ENCODE results near the gene SNN.
A peak's percentile ranks its signal among the peaks of the same experiment; 100 is the strongest.

SNN gene

GRCh38 chr16:11635113-11635652 is 33.1 kb upstream of the SNN start:
- DNase-seq (ENCODE audit: low spot score) = no peak

- no peak for DNase-seq (ENCODE audit: low spot score)
These were observed 32.5 kb upstream of the SNN start for GRCh38 chr16:11635679-11636171.

GRCh38 chr16:11636172-11636721 is 32.0 kb upstream of the SNN start:
- DNase-seq (ENCODE audit: low spot score) = peak; percentile 65

- no peak for DNase-seq (ENCODE audit: low spot score)
These were observed 30.9 kb upstream of the SNN start for GRCh38 chr16:11637320-11637719.

- no peak for DNase-seq (ENCODE audit: low spot score)
These were observed 30.1 kb upstream of the SNN start for GRCh38 chr16:11638140-11638539.

- DNase-seq (ENCODE audit: low spot score) = no peak
These were observed 29.2 kb upstream of the SNN start for GRCh38 chr16:11639008-11639562.

GRCh38 chr16:11639925-11640899 is 28.0 kb upstream of the SNN start:
- peak; percentile 57 for DNase-seq (ENCODE audit: low spot score)

- no peak for DNase-seq (ENCODE audit: low spot score)
These were observed 27.1 kb upstream of the SNN start for GRCh38 chr16:11640987-11641817.

- DNase-seq (ENCODE audit: low spot score) = no peak
These were observed 25.5 kb upstream of the SNN start for GRCh38 chr16:11642765-11643116.

- DNase-seq (ENCODE audit: low spot score) = no peak
These were observed 19.0 kb upstream of the SNN start for GRCh38 chr16:11649276-11649675.

- peak; percentile 2 for DNase-seq (ENCODE audit: low spot score)
These were observed 17.3 kb upstream of the SNN start for GRCh38 chr16:11650641-11651591.

GRCh38 chr16:11651796-11652195 is 16.5 kb upstream of the SNN start:
- DNase-seq (ENCODE audit: low spot score) = no peak

GRCh38 chr16:11655655-11656054 is 12.6 kb upstream of the SNN start:
- DNase-seq (ENCODE audit: low spot score) = peak; percentile 2

GRCh38 chr16:11657556-11657955 is 10.7 kb upstream of the SNN start:
- no peak for DNase-seq (ENCODE audit: low spot score)

GRCh38 chr16:11658896-11659708 is 9.2 kb upstream of the SNN start:
- DNase-seq (ENCODE audit: low spot score) = peak; percentile 39

- no peak for DNase-seq (ENCODE audit: low spot score)
These were observed 7.7 kb upstream of the SNN start for GRCh38 chr16:11660565-11660964.

GRCh38 chr16:11662582-11662981 is 5.7 kb upstream of the SNN start:
- DNase-seq (ENCODE audit: low spot score) = no peak

GRCh38 chr16:11665071-11665491 is 3.2 kb upstream of the SNN start:
- DNase-seq (ENCODE audit: low spot score) = no peak

- DNase-seq (ENCODE audit: low spot score) = no peak
These were observed 1.9 kb upstream of the SNN start for GRCh38 chr16:11666103-11667055.
